ENCODE data around the gene NANS. TPM values are rescaled to one million over a fixed set of nuclear protein-coding genes. Genes with fewer than 3 reads are reported as not detected.

NANS gene
- total RNA-seq, 2 donors from 2014 or later = 223 to 254 TPM

GRCh38 chr9:98100456-98100855, 43.9 kb downstream of the NANS start:
- H3K4me3 ChIP-seq = no peak overlapping the region
- TF ChIP-seq CTCF (IDR thresholded peaks at IDR 0.05) = no peak
- intact Hi-C loops (cut with DNase I) = no loop called here
- H3K9me3 ChIP-seq = no peaks in the 10 kb centered on the region
- no peak for DNase-seq
- H3K27ac ChIP-seq = peak overlapping the region; percentile 24
- no peaks in the 10 kb centered on the region for H3K36me3 ChIP-seq
- no peaks in the 10 kb centered on the region for H3K27me3 ChIP-seq
- H3K9ac ChIP-seq (ENCODE audit: low read depth in 2 of 2, low read length in 2 of 2) = no peak overlapping the region
- peaks cover 6% of the 10 kb centered on the region for H3K4me1 ChIP-seq

GRCh38 chr9:98101416-98101815, 44.9 kb downstream of the NANS start:
- H3K27me3 ChIP-seq = no peaks in the 10 kb centered on the region
- H3K36me3 ChIP-seq = no peaks in the 10 kb centered on the region
- peak overlapping the region; percentile 3 for H3K27ac ChIP-seq
- no peak for DNase-seq
- peaks cover 6% of the 10 kb centered on the region for H3K4me1 ChIP-seq
- intact Hi-C loops (cut with DNase I) = no loop called here
- no peak for TF ChIP-seq CTCF (IDR thresholded peaks at IDR 0.05)
- H3K9me3 ChIP-seq = no peaks in the 10 kb centered on the region
- no peak overlapping the region for H3K4me3 ChIP-seq
- no peak overlapping the region for H3K9ac ChIP-seq (ENCODE audit: low read depth in 2 of 2, low read length in 2 of 2)

- no peak for TF ChIP-seq CTCF (IDR thresholded peaks at IDR 0.05)
Observed at GRCh38 chr9:98101868-98102273, 45.3 kb downstream of the NANS start.

GRCh38 chr9:98104445-98104881, 47.9 kb downstream of the NANS start:
- H3K36me3 ChIP-seq = no peaks in the 10 kb centered on the region

More at GRCh38 chr9:98101868-98102273, 45.3 kb downstream of the NANS start:
- H3K9ac ChIP-seq (ENCODE audit: low read depth in 2 of 2, low read length in 2 of 2) = no peak overlapping the region
- H3K36me3 ChIP-seq = no peaks in the 10 kb centered on the region
- peaks cover 6% of the 10 kb centered on the region for H3K4me1 ChIP-seq
- peak overlapping the region; percentile 35 for H3K27ac ChIP-seq
- H3K27me3 ChIP-seq = no peaks in the 10 kb centered on the region
- H3K9me3 ChIP-seq = no peaks in the 10 kb centered on the region
- intact Hi-C loops (cut with DNase I) = no loop called here
- DNase-seq = no peak
- H3K4me3 ChIP-seq = no peak overlapping the region

GRCh38 chr9:98105006-98105405, 48.5 kb downstream of the NANS start:
- H3K36me3 ChIP-seq = no peaks in the 10 kb centered on the region
- peak overlapping the region; percentile 27 for H3K27ac ChIP-seq
- H3K27me3 ChIP-seq = no peaks in the 10 kb centered on the region
- TF ChIP-seq CTCF (IDR thresholded peaks at IDR 0.05) = no peak
- no peak overlapping the region for H3K9ac ChIP-seq (ENCODE audit: low read depth in 2 of 2, low read length in 2 of 2)
- intact Hi-C loops (cut with DNase I) = no loop called here
- peaks cover 2% of the 10 kb centered on the region for H3K4me1 ChIP-seq
- DNase-seq = no peak
- H3K9me3 ChIP-seq = no peaks in the 10 kb centered on the region
- no peak overlapping the region for H3K4me3 ChIP-seq

More at GRCh38 chr9:98104445-98104881, 47.9 kb downstream of the NANS start:
- no peaks in the 10 kb centered on the region for H3K9me3 ChIP-seq
- H3K4me3 ChIP-seq = no peak overlapping the region
- H3K27me3 ChIP-seq = no peaks in the 10 kb centered on the region
- no peak for DNase-seq
- H3K27ac ChIP-seq = peak overlapping the region; percentile 27
- intact Hi-C loops (cut with DNase I) = no loop called here
- no peak overlapping the region for H3K9ac ChIP-seq (ENCODE audit: low read depth in 2 of 2, low read length in 2 of 2)
- H3K4me1 ChIP-seq = peaks cover 6% of the 10 kb centered on the region
- no peak for TF ChIP-seq CTCF (IDR thresholded peaks at IDR 0.05)

Measured in colonic mucosa (tissue), 4 donors.